Dermis microvascular lymphatic vessel endothelial cell (primary cell): Measurements from ENCODE around the gene GREB1. TPM values are rescaled to one million over a fixed set of nuclear protein-coding genes. Genes with fewer than 3 reads are reported as not detected.

Experiments
- DNase-seq, 2 donors: peaks; one replicate each; pipeline versions ENCODE4 v3.0.0 to v3.0.0-alpha.2; 2010; ENCODE audit warnings: low read depth in 2 of 2
- total RNA-seq: library from RNA; depleted of rRNA; stranded (reverse); fragments of >200 nt; gene quantifications from 2 replicates; pipeline ENCODE4 v1.2.1, GENCODE V29; 2014

GREB1 gene
- total RNA-seq, 1 donor from 2014 or later = 0.26 TPM

GRCh38 chr2:11680182-11680900, 146.5 kb downstream of the GREB1 start:
- DNase-seq = no peak

- peak in 1 of 2 donors; percentile 32 for DNase-seq
These were observed 147.3 kb downstream of the GREB1 start for GRCh38 chr2:11680901-11681721.

GRCh38 chr2:11681722-11682589, 148.1 kb downstream of the GREB1 start:
- peak in 1 of 2 donors; percentile 18 for DNase-seq

GRCh38 chr2:11682590-11682915, 148.7 kb downstream of the GREB1 start:
- no peak for DNase-seq

- no peak for DNase-seq
These were observed 149.6 kb downstream of the GREB1 start for GRCh38 chr2:11683476-11683875.

- DNase-seq = no peak
These were observed 150.1 kb downstream of the GREB1 start for GRCh38 chr2:11683966-11684365.

- no peak for DNase-seq
These were observed 151.1 kb downstream of the GREB1 start for GRCh38 chr2:11684894-11685460.

- DNase-seq = no peak
These were observed 152.1 kb downstream of the GREB1 start for GRCh38 chr2:11685906-11686470.

- no peak for DNase-seq
These were observed 153.9 kb downstream of the GREB1 start for GRCh38 chr2:11687736-11688135.

GRCh38 chr2:11688222-11689069, 154.6 kb downstream of the GREB1 start:
- peak; percentile 32 to 71 for DNase-seq

GRCh38 chr2:11691076-11691660, 157.3 kb downstream of the GREB1 start:
- no peak for DNase-seq

Other genes with a start within 250 kb of the GREB1 start
- gene ROCK2, start 189.4 kb upstream of the GREB1 start, total RNA-seq = 33.9 and 39.0 TPM in 2 replicates
- 8.9 and 12.0 TPM in 2 replicates for gene E2F6, start 67.9 kb upstream of the GREB1 start, total RNA-seq
- not detected in 2 replicates for gene NTSR2, start 136.2 kb downstream of the GREB1 start, total RNA-seq
- gene LPIN1, start 212.6 kb downstream of the GREB1 start, total RNA-seq = 14.1 and 14.7 TPM in 2 replicates